Cardiac fibroblast (primary cell): Measurements from ENCODE around the gene PRKG1.

Experiments
- DNase-seq, 2 donors: peaks; one replicate each; pipeline versions ENCODE4 v3.0.0 to v3.0.0-alpha.2; 2010; ENCODE audit warnings: low read depth in 2 of 2
- H3K4me3 ChIP-seq, 2 donors: replicated peaks in 1 of 2; 1 replicate in 1 of 2; 2 replicates in 1 of 2; pipeline ENCODE4 v1.5.1; 2011; ENCODE audit warnings: low read depth in 2 of 2, low read length in 2 of 2, mild to moderate bottlenecking in 2 of 2, moderate library complexity in 1 of 2
- TF ChIP-seq, protein P1 (sequence below): IDR thresholded peaks from one replicate; pipeline ENCODE4 v1.5.1; 2011; ENCODE audit warnings: low read depth, mild to moderate bottlenecking, low read length, inconsistent platforms

The PRKG1 gene

DNA sequence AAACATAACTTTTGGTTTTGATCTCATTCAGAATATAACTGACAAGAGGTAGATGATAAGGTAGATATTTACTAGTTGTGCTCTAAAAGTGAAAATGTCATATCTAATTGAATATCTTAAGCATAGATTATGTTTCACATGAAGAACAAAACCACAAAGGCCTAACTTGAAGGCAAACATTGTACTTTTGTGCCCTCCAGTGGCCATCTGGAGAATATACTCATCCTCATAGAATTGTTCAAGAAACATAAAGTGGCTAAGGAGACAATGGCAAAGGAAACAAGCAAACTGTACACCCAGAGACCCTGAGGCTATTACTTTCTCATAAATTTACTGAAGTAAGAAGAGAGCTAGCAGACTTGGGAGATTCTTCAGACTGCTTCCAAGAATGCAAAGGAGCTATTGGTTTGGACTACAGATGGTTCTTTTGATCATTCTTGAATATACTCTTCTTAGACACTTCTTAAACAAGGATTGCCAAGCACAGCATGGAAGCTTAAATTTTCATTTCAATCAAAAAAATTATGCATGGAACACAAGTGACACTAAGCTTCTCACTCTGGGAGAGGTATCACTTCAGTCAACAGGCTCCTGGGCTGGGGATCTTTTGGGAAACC is 1141.6 kb downstream of the PRKG1 start:
- TF ChIP-seq, protein P1, sequence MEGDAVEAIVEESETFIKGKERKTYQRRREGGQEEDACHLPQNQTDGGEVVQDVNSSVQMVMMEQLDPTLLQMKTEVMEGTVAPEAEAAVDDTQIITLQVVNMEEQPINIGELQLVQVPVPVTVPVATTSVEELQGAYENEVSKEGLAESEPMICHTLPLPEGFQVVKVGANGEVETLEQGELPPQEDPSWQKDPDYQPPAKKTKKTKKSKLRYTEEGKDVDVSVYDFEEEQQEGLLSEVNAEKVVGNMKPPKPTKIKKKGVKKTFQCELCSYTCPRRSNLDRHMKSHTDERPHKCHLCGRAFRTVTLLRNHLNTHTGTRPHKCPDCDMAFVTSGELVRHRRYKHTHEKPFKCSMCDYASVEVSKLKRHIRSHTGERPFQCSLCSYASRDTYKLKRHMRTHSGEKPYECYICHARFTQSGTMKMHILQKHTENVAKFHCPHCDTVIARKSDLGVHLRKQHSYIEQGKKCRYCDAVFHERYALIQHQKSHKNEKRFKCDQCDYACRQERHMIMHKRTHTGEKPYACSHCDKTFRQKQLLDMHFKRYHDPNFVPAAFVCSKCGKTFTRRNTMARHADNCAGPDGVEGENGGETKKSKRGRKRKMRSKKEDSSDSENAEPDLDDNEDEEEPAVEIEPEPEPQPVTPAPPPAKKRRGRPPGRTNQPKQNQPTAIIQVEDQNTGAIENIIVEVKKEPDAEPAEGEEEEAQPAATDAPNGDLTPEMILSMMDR, result peak; percentile 64
- H3K4me3 ChIP-seq, result no peak overlapping the region
- peak; percentile 82 to 87 for DNase-seq

DNA sequence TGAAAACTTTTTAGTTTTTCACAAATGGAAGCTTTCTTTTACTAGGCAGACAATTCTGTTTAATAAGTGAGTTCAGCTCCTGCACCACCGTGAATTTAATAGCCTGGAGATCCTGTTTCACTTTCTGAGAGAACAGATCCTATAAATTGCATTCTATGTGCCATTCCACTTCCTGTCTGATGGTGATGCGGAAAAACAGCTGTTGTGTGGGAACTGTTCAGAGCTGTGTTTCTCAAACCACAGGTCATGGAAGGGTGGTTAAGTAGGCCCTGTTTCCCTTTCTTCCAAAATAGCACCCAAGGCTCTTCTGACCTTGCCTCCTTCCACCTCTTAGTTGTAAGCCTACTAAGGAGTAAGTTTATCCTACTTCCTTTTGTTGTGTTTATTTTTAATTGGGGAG is 1142.6 kb downstream of the PRKG1 start:
- DNase-seq, result peak; percentile 87 to 91
- no peak overlapping the region for H3K4me3 ChIP-seq
- TF ChIP-seq, protein P1, result no peak

DNA sequence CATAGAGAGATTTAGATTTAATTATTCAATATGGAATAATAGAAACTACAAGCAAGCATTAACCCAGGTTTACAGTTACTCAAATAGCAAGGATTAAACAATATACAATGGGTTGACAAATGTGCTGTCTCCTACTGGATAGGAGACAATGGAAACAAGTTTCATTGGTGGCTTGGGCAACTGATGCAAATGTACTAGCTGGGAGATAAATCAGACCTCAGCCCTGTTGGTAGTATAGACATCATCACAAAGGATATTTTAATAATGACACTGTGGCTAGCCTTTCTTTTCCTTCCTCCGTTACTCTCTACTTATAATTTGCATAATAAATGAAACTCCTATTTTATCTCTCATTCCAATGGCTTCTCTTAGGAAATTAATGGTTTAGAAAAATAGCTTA is 1143.2 kb downstream of the PRKG1 start:
- TF ChIP-seq, protein P1, result no peak
- DNase-seq, result no peak

DNA sequence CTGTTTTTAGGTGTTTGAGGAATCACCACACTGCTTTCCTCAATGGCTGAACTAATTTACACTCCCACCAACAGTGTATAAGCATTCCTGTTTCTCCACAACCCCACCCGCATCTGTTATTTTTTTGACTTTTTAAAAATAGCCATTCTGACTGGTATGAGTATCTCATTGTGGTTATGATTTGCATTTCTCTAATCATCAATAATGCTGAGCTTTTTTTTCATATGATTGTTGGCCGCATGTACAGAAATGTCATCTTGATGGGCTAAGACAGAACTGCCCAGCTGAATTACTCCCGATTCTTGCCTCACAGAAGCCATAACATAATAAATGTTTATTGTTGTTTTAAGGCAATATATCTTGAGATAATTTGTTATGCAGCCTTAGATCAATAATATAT is 1146.7 kb downstream of the PRKG1 start:
- TF ChIP-seq, protein P1, result no peak
- no peak for DNase-seq
- no peak overlapping the region for H3K4me3 ChIP-seq

More for the DNA sequence above, 1143.2 kb downstream of the PRKG1 start:
- H3K4me3 ChIP-seq, result no peak overlapping the region

DNA sequence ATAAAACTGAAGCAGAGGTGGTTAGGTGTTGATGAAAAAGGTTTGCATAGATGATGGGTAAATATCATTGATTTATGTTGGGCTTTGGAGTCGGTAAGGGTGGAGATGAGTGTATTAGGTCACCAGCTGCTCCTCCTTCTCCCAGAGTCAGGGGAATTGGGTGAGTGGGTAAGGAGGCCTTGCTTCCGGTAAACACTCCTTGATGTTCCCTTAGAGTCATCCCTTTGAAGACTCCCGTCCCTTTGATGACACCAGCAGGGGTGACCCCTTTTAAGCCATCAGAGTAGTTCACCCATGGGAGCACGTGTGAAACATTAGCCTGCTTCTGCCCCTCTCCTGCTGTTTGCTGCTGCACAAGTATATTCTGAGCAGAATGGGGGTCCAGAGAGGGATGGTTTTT is 1147.6 kb downstream of the PRKG1 start:
- TF ChIP-seq, protein P1, result no peak
- no peak overlapping the region for H3K4me3 ChIP-seq
- DNase-seq, result no peak

DNA sequence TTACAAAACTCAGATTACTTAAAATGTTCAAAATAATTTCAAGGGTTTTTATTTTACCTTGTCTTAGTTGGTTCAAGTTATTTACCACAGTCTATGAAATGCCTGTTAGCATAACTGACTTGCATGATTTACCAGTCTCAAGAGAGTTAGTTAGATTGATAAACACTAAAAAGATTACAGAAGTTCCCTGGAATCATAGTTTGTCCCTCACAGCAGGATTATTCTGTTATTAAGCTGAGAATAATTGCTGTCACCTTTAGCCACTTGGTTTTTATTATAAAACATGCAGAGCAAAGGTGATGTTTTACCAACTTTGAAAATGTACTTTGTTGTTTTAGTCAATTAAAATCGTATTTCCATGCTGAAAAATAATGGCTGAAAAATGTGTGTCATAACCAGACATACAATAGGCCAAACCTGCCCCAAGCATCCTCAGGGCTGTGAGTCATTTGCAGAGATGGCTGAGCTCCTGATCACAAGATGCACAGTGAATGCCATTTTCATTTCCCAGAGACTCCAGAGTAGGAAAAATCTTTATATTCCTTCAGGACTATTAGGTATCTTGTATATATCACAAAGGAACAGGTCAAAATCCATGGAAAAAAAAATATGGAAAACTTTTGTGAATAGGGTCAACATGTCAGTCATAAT is 1152.0 kb downstream of the PRKG1 start:
- TF ChIP-seq, protein P1, result no peak
- peak; percentile 42 to 85 for DNase-seq
- H3K4me3 ChIP-seq, result no peak overlapping the region

DNA sequence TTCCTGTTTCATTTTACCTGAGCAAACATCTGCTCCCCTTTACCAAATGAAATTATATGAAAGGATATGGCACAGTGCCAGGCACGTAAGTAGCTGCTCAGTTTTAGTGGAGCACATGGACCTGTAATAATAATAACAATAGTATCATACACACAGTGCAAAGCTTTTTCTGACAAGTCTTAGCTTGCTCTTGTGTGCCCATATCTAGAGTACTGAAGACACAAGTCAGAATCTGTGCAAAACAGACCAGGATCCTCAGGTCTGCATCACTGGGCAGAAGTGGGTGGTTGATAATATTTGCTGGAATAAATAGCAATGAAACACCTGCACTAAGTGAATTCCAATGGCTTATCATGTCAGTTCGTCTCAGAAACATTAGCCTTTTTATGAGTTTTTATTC is 1154.3 kb downstream of the PRKG1 start:
- DNase-seq, result no peak
- TF ChIP-seq, protein P1, result no peak
- no peak overlapping the region for H3K4me3 ChIP-seq
